Dermis blood vessel endothelial cell (primary cell): ENCODE results near the gene LMF1. TPM values are rescaled to one million over a fixed set of nuclear protein-coding genes. Genes with fewer than 3 reads are reported as not detected.

Experiments used
- DNase-seq: peaks from one replicate; pipeline ENCODE4 v3.0.0; 2010
- total RNA-seq: library from RNA; depleted of rRNA; stranded (reverse); fragments of >200 nt; gene quantifications from 2 replicates; pipeline ENCODE4 v1.2.3, GENCODE V29; 2014

The LMF1 gene
- total RNA-seq, 1 donor from 2014 or later = 14.6 TPM

- no peak for DNase-seq
Observed at GRCh38 chr16:984736-985636, 14.2 kb upstream of the LMF1 start.

GRCh38 chr16:984121-984694, 13.4 kb upstream of the LMF1 start:
- no peak for DNase-seq

- no peak for DNase-seq
Observed at GRCh38 chr16:983044-984030, 12.6 kb upstream of the LMF1 start.

- DNase-seq = peak; percentile 20
Observed at GRCh38 chr16:982145-983043, 11.6 kb upstream of the LMF1 start.

GRCh38 chr16:981695-982144, 10.9 kb upstream of the LMF1 start, which contains the start of gene SOX8:
TSS of gene SOX8 (plus strand) at chr16:981770. CDS start at chr16:981923, 153 bp downstream.
- DNase-seq = no peak

GRCh38 chr16:980595-980854, 9.7 kb upstream of the LMF1 start:
- DNase-seq = no peak

- no peak for DNase-seq
Observed at GRCh38 chr16:979859-980594, 9.2 kb upstream of the LMF1 start.

GRCh38 chr16:979147-979546, 8.4 kb upstream of the LMF1 start:
- no peak for DNase-seq

GRCh38 chr16:978403-978802, 7.6 kb upstream of the LMF1 start:
- no peak for DNase-seq

- DNase-seq = no peak
Observed at GRCh38 chr16:977896-978295, 7.1 kb upstream of the LMF1 start.

- DNase-seq = no peak
Observed at GRCh38 chr16:977081-977701, 6.4 kb upstream of the LMF1 start.

GRCh38 chr16:976389-976931, 5.7 kb upstream of the LMF1 start:
- no peak for DNase-seq

- no peak for DNase-seq
Observed at GRCh38 chr16:975291-975690, 4.5 kb upstream of the LMF1 start.

- no peak for DNase-seq
Observed at GRCh38 chr16:974611-975261, 4.0 kb upstream of the LMF1 start.

GRCh38 chr16:974001-974601, 3.3 kb upstream of the LMF1 start:
- no peak for DNase-seq

GRCh38 chr16:973366-973765, 2.6 kb upstream of the LMF1 start:
- no peak for DNase-seq

GRCh38 chr16:972316-973002, 1.7 kb upstream of the LMF1 start:
- DNase-seq = no peak

GRCh38 chr16:971981-972315, 1.2 kb upstream of the LMF1 start:
- DNase-seq = no peak

GRCh38 chr16:971582-971905, 760 bp upstream of the LMF1 start:
- no peak for DNase-seq
